ENCODE measurements around the gene CTSZ.

Gene CTSZ

GRCh38 chr20:59001449-59002171 lies 5.4 kb downstream of the CTSZ start:
- POLR2A ChIA-PET (ENCODE audit: low non-redundant PET), result interaction anchor here (0.5 kb wide), 1 partner anchor 20 kb away, joined by 4 read pairs; no protein-coding TSS in a partner anchor
- H3K27ac ChIP-seq, result no peak overlapping the region
- TF ChIP-seq, protein P1, sequence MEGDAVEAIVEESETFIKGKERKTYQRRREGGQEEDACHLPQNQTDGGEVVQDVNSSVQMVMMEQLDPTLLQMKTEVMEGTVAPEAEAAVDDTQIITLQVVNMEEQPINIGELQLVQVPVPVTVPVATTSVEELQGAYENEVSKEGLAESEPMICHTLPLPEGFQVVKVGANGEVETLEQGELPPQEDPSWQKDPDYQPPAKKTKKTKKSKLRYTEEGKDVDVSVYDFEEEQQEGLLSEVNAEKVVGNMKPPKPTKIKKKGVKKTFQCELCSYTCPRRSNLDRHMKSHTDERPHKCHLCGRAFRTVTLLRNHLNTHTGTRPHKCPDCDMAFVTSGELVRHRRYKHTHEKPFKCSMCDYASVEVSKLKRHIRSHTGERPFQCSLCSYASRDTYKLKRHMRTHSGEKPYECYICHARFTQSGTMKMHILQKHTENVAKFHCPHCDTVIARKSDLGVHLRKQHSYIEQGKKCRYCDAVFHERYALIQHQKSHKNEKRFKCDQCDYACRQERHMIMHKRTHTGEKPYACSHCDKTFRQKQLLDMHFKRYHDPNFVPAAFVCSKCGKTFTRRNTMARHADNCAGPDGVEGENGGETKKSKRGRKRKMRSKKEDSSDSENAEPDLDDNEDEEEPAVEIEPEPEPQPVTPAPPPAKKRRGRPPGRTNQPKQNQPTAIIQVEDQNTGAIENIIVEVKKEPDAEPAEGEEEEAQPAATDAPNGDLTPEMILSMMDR (conservative IDR thresholded peaks at IDR 0.05; ENCODE audit: low read depth), result no peak
- no peak for DNase-seq (ENCODE audit: low spot score)
- CTCF ChIA-PET, result interaction anchor here (0.6 kb wide), 1 partner anchor 44 kb away, joined by 3 read pairs; no protein-coding TSS in a partner anchor

- POLR2A ChIA-PET (ENCODE audit: low non-redundant PET), result interaction anchor here (0.5 kb wide), 1 partner anchor 21 kb away, joined by 4 read pairs; no protein-coding TSS in a partner anchor
- CTCF ChIA-PET, result no interaction called here
- no peak for DNase-seq (ENCODE audit: low spot score)
- TF ChIP-seq, protein P1 (conservative IDR thresholded peaks at IDR 0.05; ENCODE audit: low read depth), result no peak
- no peak overlapping the region for H3K27ac ChIP-seq
Measured at GRCh38 chr20:59001068-59001448, 6.0 kb downstream of the CTSZ start.

DNA sequence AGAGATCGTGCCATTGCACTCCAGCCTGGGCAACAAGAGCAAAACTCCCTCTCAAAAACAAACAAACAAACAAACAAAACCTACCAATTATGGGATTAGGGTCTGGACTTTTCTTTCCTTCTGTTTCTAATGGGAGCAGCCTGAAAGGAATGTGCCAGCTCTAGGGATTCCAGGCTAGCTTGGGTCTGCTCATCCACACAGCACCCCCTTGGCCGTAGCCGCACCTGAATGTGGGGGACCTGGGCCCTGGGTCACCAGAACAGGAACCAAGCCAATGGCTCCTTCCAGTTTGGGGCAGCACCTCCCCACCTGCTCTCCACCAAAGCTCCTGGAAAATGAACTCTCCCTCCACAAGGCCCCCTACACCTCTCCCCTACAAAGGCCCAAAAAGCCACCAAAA lies 6.7 kb downstream of the CTSZ start:
- H3K27ac ChIP-seq, result peak overlapping the region; percentile 41
- CTCF ChIA-PET, result interaction anchor here (0.7 to 0.8 kb wide), 2 partner anchors 21 to 912 kb away, joined by 5 read pairs; no protein-coding TSS in a partner anchor
- no peak for DNase-seq (ENCODE audit: low spot score)
- POLR2A ChIA-PET (ENCODE audit: low non-redundant PET), result interaction anchor here (0.5 kb wide), 1 partner anchor 32 kb away, joined by 4 read pairs; no protein-coding TSS in a partner anchor
- TF ChIP-seq, protein P1 (conservative IDR thresholded peaks at IDR 0.05; ENCODE audit: low read depth), result no peak

DNA sequence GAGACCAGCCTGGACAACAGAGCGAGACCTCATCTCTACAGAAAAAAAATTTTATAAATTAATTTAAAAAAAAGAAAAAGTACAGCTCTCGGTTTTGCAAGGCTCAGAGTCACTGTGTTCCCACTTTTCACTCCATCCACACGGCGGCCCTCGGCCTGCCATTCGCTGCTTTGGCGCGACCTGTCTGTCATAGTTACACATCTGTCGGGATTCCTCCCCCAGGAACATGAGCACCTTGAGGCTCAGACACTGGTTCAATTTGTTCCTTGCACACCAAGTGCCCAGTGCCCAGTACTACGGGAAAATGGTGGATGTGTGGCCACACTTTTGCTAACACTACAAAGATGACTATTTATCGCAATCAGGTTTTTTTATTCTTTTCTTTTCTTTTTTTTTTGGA lies 8.4 kb downstream of the CTSZ start:
- TF ChIP-seq, protein P1 (conservative IDR thresholded peaks at IDR 0.05; ENCODE audit: low read depth), result no peak
- CTCF ChIA-PET, result interaction anchor here (0.7 kb wide), 1 partner anchor 1414 kb away, joined by 3 read pairs; no protein-coding TSS in a partner anchor
- POLR2A ChIA-PET (ENCODE audit: low non-redundant PET), result no interaction called here
- H3K27ac ChIP-seq, result peak overlapping the region; percentile 41
- no peak for DNase-seq (ENCODE audit: low spot score)

DNA sequence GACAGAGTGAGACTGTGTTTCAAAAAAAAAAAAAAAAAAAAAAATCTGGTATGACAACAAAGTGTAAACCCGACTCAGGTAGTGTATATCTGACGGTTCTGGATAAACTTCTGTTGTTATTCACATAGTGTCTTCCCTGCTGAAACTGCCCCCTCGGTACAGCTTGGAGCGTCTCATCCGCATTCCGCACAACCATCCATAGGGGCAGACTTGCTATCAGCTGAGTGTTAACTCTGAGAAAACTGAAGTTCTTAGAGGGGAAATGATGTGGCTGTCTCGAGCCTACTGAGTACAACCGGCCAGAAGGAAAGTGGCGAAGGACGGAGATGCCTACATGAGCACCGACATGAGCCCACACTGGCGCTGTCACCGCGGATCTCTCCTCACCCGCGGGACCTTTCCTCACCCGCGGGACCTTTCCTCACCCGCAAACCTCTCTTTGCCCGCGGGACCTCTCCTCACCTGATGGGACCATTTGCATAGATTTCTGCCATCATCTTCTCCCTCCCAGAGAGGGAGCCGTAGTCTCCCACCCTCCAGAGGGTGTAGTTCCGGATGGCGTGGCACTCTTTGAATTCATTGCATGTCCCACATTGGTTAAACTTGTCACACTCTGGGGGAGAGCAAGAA lies 9.8 kb downstream of the CTSZ start:
- TF ChIP-seq, protein P1 (conservative IDR thresholded peaks at IDR 0.05; ENCODE audit: low read depth), result no peak
- DNase-seq (ENCODE audit: low spot score), result no peak
- peak overlapping the region; percentile 52; the same call in 1 of the 2 replicates for H3K27ac ChIP-seq
- ChIA-PET POLR2A (ENCODE audit: low non-redundant PET) (no interaction called here), CTCF (interaction anchor here (0.6 to 0.7 kb wide), 2 partner anchors 18 to 787 kb away, joined by 3 to 4 read pairs; no protein-coding TSS in a partner anchor)

DNA sequence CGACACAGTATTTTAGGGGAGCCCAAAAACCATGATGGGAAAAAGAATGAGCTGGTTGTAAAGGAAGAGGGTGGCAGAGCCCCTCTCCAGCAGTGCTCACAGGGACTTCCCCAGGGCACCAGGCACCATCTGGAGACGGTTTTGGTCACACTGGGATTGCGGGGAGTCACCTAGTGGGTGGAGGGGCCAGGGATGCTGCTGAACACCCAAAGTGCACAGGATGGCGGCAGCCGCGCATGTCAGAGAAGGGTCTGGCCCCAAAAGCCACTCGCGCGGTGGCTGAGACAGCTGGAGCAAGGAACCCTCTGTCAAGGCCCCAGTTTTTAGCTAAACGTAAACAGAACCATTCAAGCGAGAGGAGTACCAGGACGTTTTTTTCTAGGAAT lies 10.8 kb downstream of the CTSZ start:
- peak overlapping the region; percentile 52; the same call in 1 of the 2 replicates for H3K27ac ChIP-seq
- DNase-seq (ENCODE audit: low spot score), result no peak
- ChIA-PET POLR2A (ENCODE audit: low non-redundant PET) (interaction anchor here (1.3 kb wide), 1 partner anchor 107 kb away, joined by 4 read pairs; no protein-coding TSS in a partner anchor), CTCF (interaction anchor here (0.5 to 0.6 kb wide), 2 partner anchors 10 to 337 kb away, joined by 3 read pairs; no protein-coding TSS in a partner anchor)
- TF ChIP-seq, protein P1 (conservative IDR thresholded peaks at IDR 0.05; ENCODE audit: low read depth), result no peak
